ENCODE measurements around the gene TTLL5.
A peak's percentile ranks its signal among the peaks of the same experiment; 100 is the strongest.

TTLL5 gene

DNA sequence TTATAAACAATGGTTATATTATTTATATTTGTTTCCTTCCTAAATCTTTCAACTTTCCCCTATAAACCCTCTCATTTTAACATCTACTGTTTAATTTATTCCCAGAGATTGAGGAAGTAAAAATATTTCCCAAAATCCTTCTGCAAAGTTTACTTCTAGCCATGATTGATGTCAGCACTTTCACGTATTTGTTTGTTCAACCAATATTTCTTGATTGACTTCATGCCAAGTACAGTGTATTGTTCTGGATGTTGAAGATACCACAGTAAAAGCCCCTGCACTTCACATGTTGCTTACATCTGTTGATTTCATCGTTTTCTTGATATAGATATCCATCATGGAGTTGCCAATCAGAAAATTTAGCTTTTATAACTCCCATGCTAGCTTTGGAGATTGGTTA is 81.8 kb downstream of the TTLL5 start:
- DNase-seq: no peak

DNA sequence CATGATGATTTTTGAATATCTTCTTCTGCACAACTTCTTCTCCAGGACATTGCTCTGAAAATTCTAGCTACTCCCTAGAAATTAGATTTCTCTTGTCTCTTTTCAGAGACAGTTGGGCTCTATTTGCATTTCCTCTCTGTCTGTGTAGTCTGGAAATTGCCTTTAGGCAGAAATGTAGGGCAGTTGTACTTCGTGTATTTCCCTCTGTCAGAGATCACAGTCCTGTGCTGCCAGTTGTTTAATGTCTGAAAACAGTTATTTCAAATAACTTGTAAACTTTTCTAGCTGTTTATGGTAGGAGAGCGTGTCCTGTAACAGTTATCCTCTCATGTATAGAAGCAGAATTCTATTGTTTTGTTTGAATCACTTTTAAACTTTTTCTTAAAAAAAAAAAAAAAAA is 86.9 kb downstream of the TTLL5 start:
- DNase-seq: no peak

DNA sequence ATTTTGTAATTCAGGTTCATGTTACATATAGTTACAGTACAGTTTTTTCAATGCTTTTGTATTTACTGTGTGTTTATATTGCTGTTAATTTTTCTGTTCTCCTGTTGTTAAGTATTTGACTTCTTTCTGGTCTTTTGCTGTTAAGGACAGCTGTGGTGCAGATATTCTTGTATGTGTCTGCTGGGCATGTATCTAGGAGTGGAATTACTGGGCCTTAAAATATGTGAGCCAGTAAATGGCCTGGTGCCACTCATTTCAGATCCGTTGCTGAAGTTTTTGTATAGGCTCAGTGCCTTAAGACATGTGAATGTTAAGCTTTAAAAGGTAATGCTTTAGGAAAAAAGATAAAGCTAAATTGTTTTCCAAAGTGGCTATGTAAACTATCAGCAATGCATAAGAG is 87.3 kb downstream of the TTLL5 start:
- DNase-seq: no peak

DNA sequence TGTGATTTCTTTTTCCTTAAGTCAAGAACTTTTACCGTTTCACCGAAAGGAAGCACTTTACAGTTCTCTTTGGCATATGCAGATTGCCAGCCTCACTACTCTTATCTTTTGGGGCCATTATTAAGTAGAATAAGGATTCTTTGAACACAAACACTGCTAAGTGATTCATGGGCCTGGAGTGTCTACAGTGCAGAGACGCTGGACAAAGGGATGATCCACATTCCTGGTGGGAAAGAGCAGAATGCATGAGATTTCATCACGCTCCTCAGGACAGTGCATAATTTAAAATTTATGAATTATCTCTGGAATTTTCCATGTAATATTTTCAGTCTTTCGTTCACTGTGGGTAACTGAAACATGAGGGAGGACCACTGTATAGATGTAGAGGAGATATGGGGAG is 90.2 kb downstream of the TTLL5 start:
- DNase-seq: no peak

DNA sequence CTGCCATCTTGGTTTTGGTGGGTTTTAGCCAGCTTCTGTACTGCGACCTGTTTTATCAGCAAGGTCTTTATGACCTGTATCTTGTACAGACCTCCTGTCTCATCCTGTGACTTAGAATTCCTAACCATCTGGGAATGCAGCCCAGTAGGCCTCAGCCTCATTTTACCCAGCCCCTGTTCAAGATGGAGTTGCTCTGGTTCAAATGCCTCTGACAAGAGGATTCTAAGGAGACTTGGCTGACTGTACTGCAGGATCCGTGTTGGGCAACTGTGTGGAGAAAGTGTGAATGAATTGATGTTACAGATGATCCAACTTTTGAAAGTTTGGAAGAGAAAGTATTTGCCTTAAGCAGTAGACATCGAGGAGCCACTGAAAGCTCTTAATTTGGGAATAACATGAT is 91.0 kb downstream of the TTLL5 start:
- DNase-seq: no peak

DNA sequence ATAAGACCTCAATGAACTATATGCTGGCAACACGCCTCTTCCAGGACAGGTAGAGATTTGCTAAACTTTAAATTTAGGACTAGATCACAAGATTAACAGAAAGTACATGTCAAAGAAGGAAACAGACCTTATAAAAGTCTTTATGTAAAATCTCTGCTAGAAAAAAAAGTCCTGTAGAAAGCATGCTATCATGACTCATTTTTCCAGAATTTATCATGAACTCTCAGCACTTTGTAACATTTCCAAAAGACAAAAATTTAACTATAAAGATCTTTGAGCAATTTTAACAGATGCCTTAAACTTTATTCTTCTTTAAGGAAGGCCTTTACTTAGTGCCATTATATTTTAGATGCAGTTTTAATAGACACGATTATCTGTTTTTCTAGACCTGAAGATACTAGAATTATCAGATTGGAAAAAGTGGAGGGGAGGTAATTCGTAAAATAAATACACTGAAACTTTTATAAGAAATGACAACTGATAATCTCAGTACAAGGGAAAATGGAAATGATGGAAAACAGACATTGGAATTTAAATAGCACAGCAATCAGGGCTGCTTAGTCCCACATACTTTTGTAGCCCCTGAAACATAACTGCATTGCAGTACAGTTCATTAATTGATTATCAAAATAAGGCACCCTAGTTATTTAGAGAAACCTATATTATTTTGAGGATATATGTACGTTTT is 92.0 kb downstream of the TTLL5 start:
- DNase-seq: no peak

DNA sequence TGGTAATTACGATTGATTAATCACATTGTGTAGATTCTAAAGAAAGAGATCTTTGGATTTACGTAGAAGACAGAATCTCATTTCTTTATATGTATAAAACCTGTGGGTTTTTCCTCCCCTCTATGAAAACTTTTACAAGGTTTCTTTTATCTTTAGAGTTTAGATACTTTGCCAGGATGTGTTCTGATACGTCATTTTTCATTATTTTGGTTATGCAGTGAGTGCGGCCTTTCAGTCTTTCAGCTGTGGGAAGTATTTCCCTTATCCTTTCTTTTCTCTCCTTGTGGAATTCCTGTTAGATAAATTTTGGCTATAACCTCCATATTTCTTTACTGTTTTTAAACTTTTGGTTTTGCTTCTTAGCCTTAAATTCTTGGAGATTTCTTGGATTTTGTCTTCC is 92.7 kb downstream of the TTLL5 start:
- DNase-seq: no peak

DNA sequence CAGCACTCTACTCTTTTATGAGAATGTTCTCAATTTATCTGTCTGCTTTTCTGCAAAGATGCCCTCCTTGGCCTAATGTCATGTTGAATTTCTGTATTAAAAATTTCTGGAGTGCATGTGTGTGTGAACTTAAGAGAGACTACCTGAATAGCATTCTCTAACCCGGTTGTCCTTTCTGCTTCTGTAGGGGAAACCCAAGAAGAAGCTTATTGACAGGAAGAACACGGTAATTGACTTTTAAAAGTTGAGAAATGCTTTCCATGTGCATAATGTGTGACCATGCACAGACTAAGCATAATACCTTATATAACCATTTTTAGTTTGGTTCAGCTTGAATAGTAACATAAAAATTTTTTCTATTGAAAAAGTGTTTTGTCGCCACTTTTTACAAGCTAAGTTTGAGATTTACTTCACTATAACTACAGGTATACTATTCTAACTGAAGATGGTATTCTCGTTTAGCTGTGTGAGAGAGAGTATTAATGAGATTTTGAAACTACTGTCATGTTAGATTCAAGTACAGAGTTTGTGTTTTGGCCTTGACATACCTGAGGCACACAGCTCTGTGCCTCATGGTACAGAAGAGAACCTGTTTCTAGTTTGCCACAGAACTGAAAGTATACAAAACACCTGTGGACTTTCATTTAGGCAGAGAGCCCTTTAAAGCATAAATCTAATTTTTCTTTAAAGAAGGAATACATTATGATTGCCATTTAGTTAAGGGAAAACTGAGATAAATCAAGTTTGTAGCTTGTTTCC is 96.8 kb downstream of the TTLL5 start:
- DNase-seq: no peak

DNA sequence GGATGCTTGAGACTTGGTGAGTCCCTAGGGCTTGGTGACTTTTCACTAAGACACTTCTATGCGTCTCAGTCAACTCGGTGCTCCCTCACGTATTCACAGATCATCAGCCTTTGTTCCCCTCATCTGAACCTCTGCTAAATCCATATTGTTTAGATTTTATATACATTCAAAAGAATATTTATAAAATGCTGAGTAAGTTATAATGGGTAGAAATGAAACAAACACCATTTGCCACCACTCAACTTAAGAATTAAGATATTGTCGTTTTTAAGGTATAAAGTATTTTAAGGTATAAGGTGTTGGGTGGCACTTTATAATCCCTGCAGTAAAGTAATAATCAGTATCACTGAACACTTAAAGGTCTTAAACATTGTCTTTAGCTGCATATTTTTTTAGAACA is 103.0 kb downstream of the TTLL5 start:
- DNase-seq: no peak

DNA sequence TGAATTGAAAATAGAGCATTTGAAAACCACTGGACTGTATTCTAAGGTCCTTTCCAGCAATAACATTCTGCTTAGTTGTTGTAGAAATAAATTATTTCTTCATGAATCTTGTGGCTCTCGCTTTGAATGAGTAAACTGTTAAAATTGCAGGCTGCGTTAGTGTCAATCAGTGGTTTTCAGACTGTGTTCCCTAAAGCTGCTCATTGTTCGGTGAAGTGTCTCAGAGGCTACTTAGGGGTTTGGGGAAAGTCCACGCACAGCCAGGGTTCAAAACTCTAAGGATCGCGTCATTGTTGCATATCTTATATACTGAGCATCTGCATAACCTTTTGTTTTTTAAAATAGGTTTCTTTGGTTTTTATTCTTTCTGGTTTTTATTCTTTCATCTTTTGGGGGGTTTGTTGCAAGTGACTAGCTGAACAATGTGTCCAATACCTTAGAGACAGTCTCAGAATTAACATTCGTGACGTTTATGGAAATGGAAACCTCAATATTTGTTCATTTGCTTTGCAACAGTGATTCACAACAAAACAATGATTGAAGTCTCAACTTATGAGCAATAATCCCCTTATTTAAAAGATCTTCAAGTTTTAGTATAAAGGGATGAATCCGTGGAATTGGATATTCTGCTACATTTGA is 108.1 kb downstream of the TTLL5 start:
- no peak for DNase-seq

DNA sequence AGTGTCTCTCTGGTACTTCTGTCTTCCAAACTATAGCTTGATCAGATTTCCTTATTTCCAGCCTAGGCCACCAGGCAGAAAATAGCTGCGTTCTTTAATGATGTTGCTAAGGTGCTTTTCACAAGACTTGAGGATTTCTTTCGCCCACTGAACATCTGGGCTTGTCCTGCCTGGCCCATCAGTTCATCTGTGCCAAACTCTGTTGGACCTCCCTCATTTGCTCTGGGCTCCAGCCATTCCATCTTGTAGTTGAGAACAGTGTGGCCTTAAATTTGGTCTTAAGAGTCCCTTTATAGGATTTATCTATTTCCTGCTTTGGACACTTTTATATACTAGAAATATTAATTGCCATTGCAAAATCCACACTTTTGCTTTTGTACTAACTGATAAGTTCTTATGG is 109.6 kb downstream of the TTLL5 start:
- DNase-seq: no peak

DNA sequence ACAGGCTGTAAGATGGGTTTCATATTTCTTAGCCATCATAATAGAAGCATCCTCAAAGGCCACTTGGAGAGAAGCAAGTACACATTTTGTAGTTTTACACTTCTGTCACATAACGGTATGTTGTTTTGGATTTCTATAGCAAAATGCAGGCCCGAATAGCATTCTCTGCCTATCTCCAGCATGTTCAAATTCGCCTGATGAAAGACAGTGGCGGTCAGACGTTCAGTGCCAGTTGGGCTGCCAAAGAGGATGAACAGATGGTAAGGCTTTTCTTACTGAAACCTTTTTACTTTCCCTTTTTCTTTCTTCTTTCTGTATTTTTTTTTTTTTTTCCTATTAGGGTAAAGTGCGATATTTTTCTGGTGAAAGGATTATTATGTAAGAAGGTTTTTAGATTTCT is 110.5 kb downstream of the TTLL5 start:
- no peak for DNase-seq

DNA sequence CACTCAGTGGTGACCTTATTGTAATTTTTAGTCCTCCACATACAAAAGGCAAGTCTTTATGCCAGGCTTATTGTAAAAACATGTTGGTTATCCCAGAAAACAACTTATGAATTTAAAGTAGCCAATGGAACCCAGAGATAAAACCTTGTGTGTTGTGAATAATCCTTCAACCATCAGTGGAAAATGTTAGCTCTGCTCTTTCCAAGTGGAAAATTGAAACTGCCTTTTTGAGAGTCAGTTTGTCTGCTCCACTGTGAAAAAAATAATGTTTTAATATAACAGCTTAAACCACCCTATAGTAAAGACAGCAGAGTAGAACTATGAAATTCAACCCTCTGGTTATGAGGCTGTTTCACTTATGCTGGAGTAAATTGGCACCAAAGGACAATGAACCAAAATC is 112.0 kb downstream of the TTLL5 start:
- DNase-seq: no peak

DNA sequence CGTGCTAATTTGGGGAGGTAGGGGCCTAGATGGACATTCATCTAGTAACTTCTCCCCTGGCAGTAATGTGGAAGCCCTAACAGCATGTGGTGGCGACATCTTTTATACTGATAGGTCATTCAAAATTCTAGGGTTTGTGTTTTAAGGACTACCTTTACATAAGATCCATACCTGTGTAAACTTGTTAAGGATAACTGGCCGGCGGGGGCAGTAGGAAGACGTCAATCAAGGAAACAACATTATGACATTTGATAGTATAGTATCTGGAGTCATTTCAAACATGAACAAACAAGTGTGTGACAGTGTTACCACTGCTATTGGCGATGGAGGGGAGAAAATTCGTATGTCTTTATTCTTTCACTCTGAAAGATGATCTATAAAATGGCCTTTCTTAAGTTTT is 120.0 kb downstream of the TTLL5 start:
- DNase-seq: no peak

DNA sequence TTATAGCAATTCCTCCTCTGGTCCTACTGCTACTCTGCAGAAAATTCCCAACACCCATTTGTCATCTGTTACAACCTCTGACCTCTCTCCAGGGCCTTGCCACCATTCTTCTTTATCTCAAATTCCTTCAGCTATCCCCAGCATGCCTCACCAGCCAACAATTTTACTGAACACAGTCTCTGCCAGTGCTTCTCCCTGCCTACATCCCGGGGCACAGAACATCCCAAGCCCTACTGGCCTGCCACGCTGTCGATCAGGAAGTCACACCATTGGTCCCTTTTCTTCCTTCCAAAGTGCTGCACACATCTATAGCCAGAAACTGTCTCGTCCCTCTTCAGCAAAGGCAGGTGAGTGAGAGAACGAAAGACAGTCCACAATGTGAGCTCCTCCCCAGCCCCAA is 122.1 kb downstream of the TTLL5 start:
- no peak for DNase-seq

DNA sequence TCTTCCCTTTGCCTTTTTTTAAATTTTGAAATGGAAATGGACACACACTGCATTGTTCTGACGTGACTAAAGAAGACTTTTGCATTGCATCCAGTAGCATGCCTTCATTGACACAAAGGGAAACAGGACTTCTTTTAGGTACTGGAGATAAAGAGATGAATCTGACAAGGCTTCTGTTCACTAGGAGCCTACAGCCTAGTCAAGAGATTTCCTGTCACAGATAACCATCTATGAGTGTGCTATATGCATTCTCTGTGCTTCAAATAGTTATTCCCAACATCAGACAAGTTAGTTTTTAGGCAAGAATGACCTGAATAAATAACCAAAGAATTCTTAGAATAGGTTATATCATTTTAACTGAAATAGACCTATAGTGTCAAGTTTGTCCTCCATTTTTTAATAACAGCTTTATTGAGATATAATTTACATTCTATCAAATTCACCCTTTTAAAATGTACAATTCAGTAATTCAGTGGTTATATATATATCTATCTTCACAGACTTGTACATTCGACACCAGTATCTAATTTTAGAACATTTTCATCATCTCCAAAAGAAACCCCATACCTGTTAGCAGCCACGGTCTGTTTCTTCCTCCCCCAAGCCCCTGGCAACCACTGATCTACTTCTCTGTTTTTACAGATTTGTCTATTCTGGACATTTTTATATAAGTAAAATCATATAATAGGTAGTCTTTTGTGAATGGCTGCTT is 122.7 kb downstream of the TTLL5 start:
- DNase-seq: no peak

DNA sequence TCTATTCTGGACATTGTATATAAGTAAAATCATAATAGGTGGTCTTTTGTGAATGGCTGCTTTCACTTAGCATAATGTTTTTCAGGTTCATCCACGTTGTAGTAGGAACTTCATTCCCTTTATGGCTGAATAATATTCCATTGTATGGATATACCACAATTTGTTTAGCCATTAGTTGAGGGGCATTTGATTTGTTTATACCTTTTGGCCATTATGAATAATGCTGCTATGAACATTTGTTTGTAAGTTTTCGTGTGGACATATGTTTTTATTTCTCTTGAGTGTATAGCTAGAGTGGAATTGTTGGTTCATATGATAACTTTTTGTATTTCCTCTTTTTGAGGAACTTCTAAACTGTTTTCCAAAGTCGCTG is 123.3 kb downstream of the TTLL5 start:
- DNase-seq: no peak

DNA sequence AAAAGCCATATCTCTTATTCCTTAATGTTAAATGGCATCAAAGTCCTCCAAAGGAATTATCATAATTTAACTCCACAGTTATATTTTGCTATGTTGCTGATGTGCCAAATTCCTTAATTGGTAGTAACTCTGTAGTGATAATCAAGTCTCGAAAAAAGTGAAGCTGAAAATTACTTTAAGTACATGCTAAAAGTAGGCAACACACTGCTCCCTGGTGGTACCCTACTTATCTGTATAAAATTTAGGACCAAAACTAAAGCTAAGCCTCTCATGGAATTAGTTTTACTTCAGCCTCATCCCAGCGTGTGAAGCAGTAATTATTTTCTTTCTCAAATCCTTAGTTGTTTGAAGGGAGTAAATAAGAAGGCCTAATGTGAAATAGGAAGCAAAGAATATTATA is 132.8 kb downstream of the TTLL5 start:
- DNase-seq: no peak

DNA sequence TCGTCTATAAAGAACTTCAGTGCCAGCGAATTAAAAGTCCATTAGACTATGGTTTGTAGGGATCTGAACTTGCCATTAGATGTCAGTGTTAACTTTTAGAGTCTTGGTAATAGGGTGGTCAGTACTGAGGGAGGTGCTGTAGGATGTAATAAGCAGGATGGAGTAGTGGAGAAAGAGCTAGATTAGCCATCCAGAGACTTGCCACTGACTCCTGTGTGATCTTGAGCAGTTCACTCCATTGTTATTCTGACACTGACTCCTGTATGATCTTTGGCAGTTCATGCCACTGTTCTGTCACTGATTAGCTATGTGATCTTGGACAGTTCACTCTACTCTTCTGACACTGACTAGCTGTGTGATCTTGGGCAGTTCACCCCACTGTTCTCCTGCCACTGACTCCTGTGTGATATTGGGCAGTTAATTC is 133.6 kb downstream of the TTLL5 start:
- no peak for DNase-seq

DNA sequence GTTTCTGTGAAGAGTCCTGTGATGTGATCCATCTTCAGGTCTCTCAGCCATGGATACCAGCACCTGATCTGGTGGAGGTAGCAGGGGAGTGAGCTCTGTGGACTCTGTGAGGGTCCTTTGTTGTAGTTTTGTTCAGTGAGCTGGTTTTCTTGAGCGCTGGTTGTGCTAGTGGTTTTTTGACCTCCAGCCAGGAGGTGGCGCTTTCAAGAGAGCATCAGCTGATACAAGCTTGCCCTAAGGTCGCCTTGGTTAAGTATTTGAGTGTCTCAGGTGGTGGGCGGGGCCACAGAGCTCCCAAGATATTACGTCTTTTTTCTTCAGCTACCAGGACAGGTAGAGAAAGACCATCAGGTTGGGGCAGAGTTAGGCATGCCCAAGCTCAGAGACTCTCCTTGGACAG is 139.7 kb downstream of the TTLL5 start:
- no peak for DNase-seq

DNA sequence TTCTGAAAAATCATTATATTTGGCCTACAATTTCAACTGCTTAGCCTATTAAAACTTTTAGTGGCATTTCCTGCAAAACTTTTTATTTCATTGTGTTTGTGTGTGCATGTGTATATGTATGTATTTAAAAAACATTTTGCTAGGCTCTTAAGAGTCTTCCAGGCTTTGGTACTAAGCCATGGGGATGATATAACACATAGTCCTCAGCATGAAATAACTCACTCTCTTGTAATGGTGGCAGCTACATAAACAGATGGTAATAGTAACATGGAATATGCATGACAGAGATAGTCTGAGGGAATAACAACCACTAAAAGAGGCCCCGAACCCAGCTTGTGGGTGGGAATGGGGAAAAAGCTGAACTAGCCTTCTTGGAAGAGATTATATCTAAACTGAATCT is 141.4 kb downstream of the TTLL5 start:
- no peak for DNase-seq

DNA sequence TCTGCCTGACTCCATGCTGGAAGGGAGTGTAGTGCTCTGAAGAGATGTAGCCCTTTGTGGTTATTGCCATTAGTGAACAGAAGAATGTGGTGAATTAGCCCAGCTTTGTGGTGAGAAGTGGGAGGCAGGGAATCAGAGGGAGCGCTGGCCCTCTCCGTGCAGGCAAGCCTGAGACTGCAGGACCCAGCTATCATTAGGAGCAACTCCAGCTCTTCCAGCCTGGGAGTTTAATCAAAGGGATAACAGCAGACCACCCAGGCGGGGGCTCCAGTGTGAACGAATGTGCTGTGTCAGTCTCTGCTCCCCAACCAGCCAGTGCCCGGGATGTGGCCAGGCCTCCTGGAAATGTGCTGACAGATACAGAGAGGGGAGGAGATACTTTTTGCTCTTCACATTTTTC is 142.7 kb downstream of the TTLL5 start:
- DNase-seq: peak; percentile 45

DNA sequence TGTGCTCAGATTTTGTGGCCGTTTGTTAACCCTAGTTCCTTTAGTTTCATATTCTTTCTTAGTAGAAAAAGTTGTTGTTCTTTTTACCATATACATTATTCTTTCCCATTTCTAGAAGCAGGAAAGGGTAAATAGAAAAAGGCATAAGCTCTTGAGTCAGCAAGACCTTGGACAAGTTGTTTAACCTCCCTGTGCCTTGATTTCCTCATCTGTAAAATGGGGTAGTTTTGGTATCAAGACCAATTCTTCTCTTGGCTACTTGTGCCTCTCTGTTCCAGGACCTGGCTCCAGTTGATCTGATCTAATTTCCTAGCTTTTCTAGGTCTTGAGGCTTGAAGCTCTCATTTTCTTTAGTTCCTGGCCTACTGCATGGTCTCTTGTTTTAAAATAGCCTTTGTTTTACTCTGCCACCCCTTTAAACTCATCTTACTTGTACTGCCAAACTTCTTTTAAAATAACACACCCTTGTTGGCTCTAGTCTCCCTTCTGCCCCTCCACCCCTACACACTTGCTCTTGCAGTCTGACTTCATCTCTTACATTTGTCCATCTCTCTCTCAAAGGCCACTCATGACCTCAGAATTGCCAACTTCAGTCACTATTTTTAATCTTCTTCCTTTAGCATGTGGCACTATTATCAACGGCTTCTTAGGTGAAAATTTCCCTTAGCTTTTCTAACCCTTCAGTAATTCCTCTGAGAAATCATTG is 143.7 kb downstream of the TTLL5 start:
- DNase-seq: no peak
